Suprapubic skin (tissue), 3 donors: Measurements from ENCODE around the gene ALDH1L1.

Source experiments
- CTCF ChIP-seq, 2 donors: fragments of 200-600 bp in 1 of 2; fragments of 450-650 bp in 1 of 2; sonication (generic) in 1 of 2; IDR thresholded peaks; one replicate each; pipeline ENCODE4 v1.5.1; 2016 to 2019; ENCODE audit warnings: antibody characterized with exemption in 2 of 2, mild to moderate bottlenecking in 1 of 2, moderate library complexity in 1 of 2
- POLR2A ChIP-seq, 2 donors: fragments of 450-650 bp; IDR thresholded peaks; one replicate each; pipeline ENCODE4 v1.6.1; 2017; ENCODE audit warnings: antibody characterized with exemption in 2 of 2, mild to moderate bottlenecking in 2 of 2, moderate library complexity in 2 of 2

GRCh38 chr3:126209741-126210140 is 29.4 kb upstream of the ALDH1L1 start:
- TF ChIP-seq CTCF (IDR thresholded peaks at IDR 0.05) (no peak), POLR2A (IDR thresholded peaks at IDR 0.05) (no peak)
